PC-3 (cell line): Measurements from ENCODE around the gene MYH7B. TPM values are rescaled to one million over a fixed set of nuclear protein-coding genes. Genes with fewer than 3 reads are reported as not detected.

Experiments used
- ATAC-seq: fragments of 200-7000 bp; cut with Tn5 transposase; 2 replicates; pipeline ENCODE4 v1.9.1; 2020; ENCODE audit warnings: mild to moderate bottlenecking, moderate library complexity
- BruUV-seq: library from RNA; stranded (reverse); fragments of 400-500 nt; replicated peaks from 2 replicates; lab custom pipeline; 2021; lab: Mats Ljungman, UMichigan
- CTCF ChIA-PET: fragments of 300-600 bp; sonication (Branson Sonifier 250); formaldehyde crosslinking; loops from one replicate; lab custom pipeline; 2022; ENCODE audit warnings: antibody characterized with exemption; lab: Charles Lee
- POLR2A ChIA-PET: fragments of 300-600 bp; sonication (Branson Sonifier 250); formaldehyde crosslinking; loops from one replicate; lab custom pipeline; 2022; ENCODE audit warnings: antibody characterized with exemption; ENCODE audit not compliant: unreplicated experiment; lab: Charles Lee
- DNase-seq: peaks from one replicate; pipeline ENCODE4 v3.0.0-alpha.2; 2015
- H2AFZ ChIP-seq: fragments of 300-600 bp; sonication (generic); 2 replicates; pipeline ENCODE4 v1.6.0; 2016; ENCODE audit warnings: antibody characterized with exemption, low read length
- H3F3A ChIP-seq: fragments of 300-600 bp; sonication (generic); one replicate; pipeline ENCODE4 v1.6.0; 2017; ENCODE audit warnings: antibody characterized with exemption, low read length, control low read depth, mild to moderate bottlenecking; ENCODE audit not compliant: unreplicated experiment
- H3K27ac ChIP-seq: fragments of 300-600 bp; sonication (generic); 2 replicates; pipeline ENCODE4 v1.5.1; 2016; ENCODE audit warnings: mild to moderate bottlenecking, low read length
- H3K27me3 ChIP-seq: fragments of 300-600 bp; sonication (generic); 2 replicates; pipeline ENCODE4 v1.6.1; 2016; ENCODE audit warnings: low read length, mixed read lengths
- H3K36me3 ChIP-seq: fragments of 300-600 bp; sonication (generic); 2 replicates; pipeline ENCODE4 v1.6.1; 2016; ENCODE audit warnings: low read depth, mixed run types, low read length, mixed read lengths
- H3K4me1 ChIP-seq: fragments of 300-600 bp; sonication (generic); 2 replicates; pipeline ENCODE4 v1.5.1; 2016; ENCODE audit warnings: low read length; ENCODE audit not compliant: insufficient read depth
- H3K4me2 ChIP-seq: fragments of 300-600 bp; sonication (generic); 2 replicates; pipeline ENCODE4 v1.6.0; 2016; ENCODE audit warnings: low read length
- H3K4me3 ChIP-seq: fragments of 300-600 bp; sonication (generic); 2 replicates; pipeline ENCODE4 v1.5.1; 2016; ENCODE audit warnings: mild to moderate bottlenecking, low read length, mixed read lengths
- H3K79me2 ChIP-seq: fragments of 300-600 bp; sonication (generic); 2 replicates; pipeline ENCODE4 v1.6.1; 2017; ENCODE audit warnings: low read length, mixed read lengths
- H3K9ac ChIP-seq: fragments of 300-600 bp; sonication (generic); 2 replicates; pipeline ENCODE4 v1.6.0; 2016; ENCODE audit warnings: mild to moderate bottlenecking, low read length
- H3K9me2 ChIP-seq: fragments of 300-600 bp; sonication (generic); replicated peaks from 2 replicates; pipeline ENCODE4 v1.6.1; 2016; ENCODE audit warnings: mixed run types, low read length, mixed read lengths
- H3K9me3 ChIP-seq: fragments of 300-600 bp; sonication (generic); 2 replicates; pipeline ENCODE4 v1.6.1; 2016; ENCODE audit warnings: low read length, mixed read lengths
- H4K20me1 ChIP-seq: fragments of 300-600 bp; sonication (generic); 2 replicates; pipeline ENCODE4 v1.6.1; 2016; ENCODE audit warnings: low read length, mixed read lengths
- CTCF ChIP-seq: fragments of 300-600 bp; sonication (generic); conservative IDR thresholded peaks from 2 replicates; pipeline ENCODE4 v1.5.1; 2017; ENCODE audit warnings: antibody characterized with exemption, low read depth, mild to moderate bottlenecking, low read length
- EZH2 ChIP-seq: fragments of 300-600 bp; sonication (generic); IDR thresholded peaks from one replicate; pipeline ENCODE4 v1.6.1; 2017; ENCODE audit warnings: antibody characterized with exemption, mild to moderate bottlenecking, low read length; ENCODE audit not compliant: unreplicated experiment
- EZH2phosphoT487 ChIP-seq: fragments of 300-600 bp; sonication (generic); IDR thresholded peaks from 2 replicates; pipeline ENCODE4 v1.6.1; 2018; ENCODE audit warnings: mild to moderate bottlenecking, antibody characterized with exemption, low read length, borderline replicate concordance
- intact Hi-C: fragments of 100-400 bp; cut with micrococcal nuclease; formaldehyde crosslinking; loops from 2 replicates; pipeline ENCODE4 v1.9.0; 2023
- total RNA-seq: library from RNA; depleted of rRNA; stranded (reverse); fragments of >200 nt; gene quantifications from 2 replicates; pipeline ENCODE4 v1.2.3, GENCODE V29; 2014

Gene MYH7B
- total RNA-seq, 1 experiment from 2014 or later: 0.04 TPM

GRCh38 chr20:34997131-34997561 lies 41.5 kb downstream of the MYH7B start:
- no peaks in the 10 kb centered on the region for H3K79me2 ChIP-seq
- no peak overlapping the region for H3K9ac ChIP-seq
- POLR2A ChIA-PET: no interaction called here
- no peaks in the 10 kb centered on the region for H3F3A ChIP-seq
- no peak overlapping the region for H3K4me2 ChIP-seq
- H3K4me3 ChIP-seq: no peak overlapping the region
- no peak overlapping the region for H3K27ac ChIP-seq
- peaks cover 5% of the 10 kb centered on the region; the same call in 1 of the 2 replicates for H3K36me3 ChIP-seq
- H3K9me2 ChIP-seq: no peaks in the 10 kb centered on the region
- no peak overlapping the region for H2AFZ ChIP-seq
- intact Hi-C loops: no loop called here
- H4K20me1 ChIP-seq: no peaks in the 10 kb centered on the region
- no peaks in the 10 kb centered on the region for H3K4me1 ChIP-seq
- no peak for TF ChIP-seq EZH2phosphoT487
- TF ChIP-seq CTCF: no peak
- DNase-seq (no peak), ATAC-seq (no peak)
- H3K27me3 ChIP-seq: no peaks in the 10 kb centered on the region
- CTCF ChIA-PET: no interaction called here
- no TSS peak for BruUV-seq
- no peaks in the 10 kb centered on the region for H3K9me3 ChIP-seq

GRCh38 chr20:34997774-34998173 lies 42.1 kb downstream of the MYH7B start:
- Histone ChIP-seq H3F3A (no peaks in the 10 kb centered on the region), H3K4me2 (no peak overlapping the region), H3K27ac (no peak overlapping the region), H3K9me3 (no peaks in the 10 kb centered on the region), H3K36me3 (peaks cover 8% of the 10 kb centered on the region), H3K4me1 (no peaks in the 10 kb centered on the region), H2AFZ (no peak overlapping the region), H3K79me2 (no peaks in the 10 kb centered on the region), H3K9me2 (no peaks in the 10 kb centered on the region), H3K4me3 (no peak overlapping the region), H3K27me3 (no peaks in the 10 kb centered on the region), H4K20me1 (no peaks in the 10 kb centered on the region), H3K9ac (no peak overlapping the region)
- TF ChIP-seq CTCF (no peak), EZH2phosphoT487 (no peak), EZH2 (no peak)
- intact Hi-C loops: no loop called here
- DNase-seq: no peak
- no TSS peak for BruUV-seq
- ChIA-PET CTCF (no interaction called here), POLR2A (interaction anchor here (0.6 kb wide), 1 partner anchor 139 kb away, joined by 3 read pairs; no protein-coding TSS in a partner anchor)
- ATAC-seq: no peak

GRCh38 chr20:34998331-34998950 lies 42.8 kb downstream of the MYH7B start:
- Histone ChIP-seq H2AFZ (no peak overlapping the region), H3K9ac (no peak overlapping the region), H3K4me1 (no peaks in the 10 kb centered on the region), H4K20me1 (no peaks in the 10 kb centered on the region), H3K36me3 (peaks cover 14% of the 10 kb centered on the region), H3K27me3 (no peaks in the 10 kb centered on the region), H3K9me3 (no peaks in the 10 kb centered on the region), H3K27ac (no peak overlapping the region), H3K4me2 (no peak overlapping the region), H3K9me2 (no peaks in the 10 kb centered on the region), H3F3A (no peaks in the 10 kb centered on the region), H3K4me3 (no peak overlapping the region), H3K79me2 (no peaks in the 10 kb centered on the region)
- 0 out of 2 replicates have a peak, but pooled peaks have one; percentile 31 for TF ChIP-seq CTCF
- TF ChIP-seq EZH2: no peak
- ChIA-PET CTCF (no interaction called here), POLR2A (interaction anchor here (0.6 kb wide), 1 partner anchor 138 kb away, joined by 3 read pairs; no protein-coding TSS in a partner anchor)
- DNase-seq: no peak
- ATAC-seq: 0 out of 2 replicates have a peak, but pooled peaks have one; percentile 14
- intact Hi-C loops: no loop called here
- BruUV-seq: no TSS peak
